NCI-H146 treated with DMSO at 0.1 percent for 48 hours (cell line): ENCODE data around the gene IFFO2.

ENCODE experiments used
- DNase-seq: peaks from one replicate; lab custom pipeline; 2025; ENCODE audit not compliant: unreplicated experiment; lab: John Stamatoyannopoulos, UW

IFFO2 gene

DNA sequence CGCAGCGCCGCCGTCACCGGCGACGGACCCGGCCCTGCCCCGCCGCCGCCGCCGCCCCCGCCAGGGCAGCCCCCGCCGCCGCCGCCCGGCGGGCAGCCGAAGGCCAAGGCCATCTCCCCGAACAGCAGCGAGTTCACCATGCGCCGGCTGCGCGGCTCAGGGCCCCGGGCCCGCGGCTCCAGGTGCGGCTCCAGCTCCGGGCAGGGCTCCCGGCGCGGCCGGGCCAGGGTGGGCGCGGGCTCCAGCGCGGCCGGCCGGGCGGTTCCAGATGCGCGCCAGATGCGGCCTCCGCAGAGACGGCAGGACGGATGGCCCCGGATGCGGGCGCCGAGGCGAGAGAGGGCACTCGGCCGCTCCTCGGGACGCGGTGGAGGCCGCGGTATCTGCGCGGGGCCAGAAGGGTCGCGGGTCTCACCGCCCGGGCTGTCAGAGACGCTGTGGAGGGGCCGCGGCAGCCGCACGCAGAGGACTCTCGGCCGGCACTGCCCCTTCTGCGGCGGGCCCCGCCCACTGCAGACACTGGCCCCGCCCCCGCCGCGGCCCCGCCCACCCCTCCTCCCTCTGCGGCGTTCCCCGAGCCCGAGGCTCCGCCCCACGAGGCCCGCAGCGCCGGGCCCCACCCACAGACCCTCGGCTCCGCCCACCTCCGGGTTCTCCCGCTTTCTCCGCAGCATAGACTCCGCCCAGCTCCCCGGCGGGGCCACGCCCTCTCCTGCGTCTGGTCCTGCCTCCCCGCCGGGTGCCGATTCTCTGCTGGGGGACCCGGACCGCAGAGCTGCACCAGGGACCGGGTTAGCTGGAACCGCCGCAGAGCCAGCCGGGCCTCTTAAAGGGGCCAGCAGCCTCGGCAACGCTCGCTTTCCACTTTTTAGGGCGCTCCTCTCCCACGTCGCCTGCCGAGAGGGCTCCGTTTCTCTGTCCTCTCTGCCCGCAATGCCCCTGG, at the start of gene IFFO2:
Gene IFFO2 (minus strand): TSS at position 484 of the 943 bp plus-strand sequence. CDS start 344 bp downstream, at position 140.
- DNase-seq = peak; percentile 49

GRCh38 chr1:19006000-19006399, 49.5 kb upstream of the IFFO2 start:
- no peak for DNase-seq

DNA sequence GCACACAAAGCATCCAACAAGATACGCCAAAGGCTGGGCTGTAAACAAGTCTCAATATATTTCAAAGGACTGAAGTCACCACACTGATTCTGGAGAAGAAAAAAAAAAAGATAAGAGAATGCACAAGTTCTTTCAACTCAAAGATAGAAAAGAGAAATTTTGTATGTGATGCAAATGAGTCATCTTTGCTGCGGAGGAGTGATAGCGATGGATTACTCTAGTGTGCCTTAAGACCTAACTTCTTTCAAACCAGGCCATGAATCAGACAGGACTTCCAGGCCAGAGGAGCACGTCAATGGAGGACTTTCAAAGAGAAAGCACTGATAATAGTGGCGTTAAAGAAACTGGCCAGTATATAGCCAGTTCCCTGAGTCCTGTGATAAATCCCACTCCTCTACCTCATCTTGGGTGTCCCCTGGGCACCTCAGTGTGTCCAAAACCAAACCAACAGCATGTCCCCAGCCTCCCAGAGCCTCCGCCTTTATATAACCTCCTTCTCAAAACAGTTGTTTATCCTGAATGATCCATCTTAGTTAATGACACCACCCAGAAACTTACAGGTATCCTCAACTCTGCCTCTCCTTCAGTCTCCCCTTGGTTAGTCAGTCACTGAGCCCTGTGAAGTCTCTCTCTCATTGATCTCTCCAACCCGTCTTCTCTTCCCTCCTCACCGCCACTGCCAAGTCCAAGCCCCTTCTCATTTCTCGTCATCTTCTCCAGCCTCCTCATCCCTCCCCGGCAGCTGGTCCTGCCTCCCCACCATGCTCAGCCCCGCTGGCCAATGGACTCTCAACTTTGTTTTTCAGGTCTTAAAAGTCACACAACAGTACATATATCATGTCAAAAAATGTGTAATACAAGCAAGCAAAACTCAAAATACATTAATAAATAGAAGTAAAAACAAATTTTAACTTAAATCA, 47.2 kb upstream of the IFFO2 start:
- no peak for DNase-seq

GRCh38 chr1:19000065-19000464, 43.6 kb upstream of the IFFO2 start:
- DNase-seq = no peak

- no peak for DNase-seq
These were observed 42.9 kb upstream of the IFFO2 start for GRCh38 chr1:18999359-18999758.

- DNase-seq = no peak
These were observed 41.7 kb upstream of the IFFO2 start for GRCh38 chr1:18998016-18998724.

- DNase-seq = no peak
These were observed 41.0 kb upstream of the IFFO2 start for GRCh38 chr1:18997508-18997907.

DNA sequence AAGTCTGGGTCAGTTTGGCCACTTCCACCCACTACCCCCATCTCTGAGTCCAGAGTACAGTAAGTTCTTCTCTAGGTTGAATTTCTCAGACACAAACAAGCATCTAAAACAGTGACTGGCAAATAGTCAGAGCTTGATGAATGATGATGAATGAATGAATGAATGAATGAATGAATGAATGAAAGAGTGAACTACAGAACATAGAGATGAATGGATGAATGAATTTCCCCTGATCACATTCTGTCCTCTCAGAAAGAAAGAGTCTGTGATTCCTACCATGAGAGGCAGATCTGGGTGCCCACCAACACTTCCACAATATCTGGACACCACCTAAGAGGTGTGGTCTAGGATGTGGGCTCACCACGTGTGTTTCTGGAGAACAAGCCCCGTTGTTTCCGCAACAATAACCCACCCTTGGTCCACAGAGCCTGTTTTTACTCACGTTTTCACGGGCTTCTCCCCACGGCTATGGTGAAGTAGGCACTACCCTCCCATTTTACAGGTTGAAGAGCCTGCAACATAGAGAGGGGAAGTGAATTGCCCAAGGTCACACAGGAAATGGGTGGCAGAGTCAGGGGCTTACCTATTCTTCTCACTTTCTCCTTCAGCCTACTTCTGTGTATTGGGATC, 40.2 kb upstream of the IFFO2 start:
- no peak for DNase-seq

- DNase-seq = no peak
These were observed 37.9 kb upstream of the IFFO2 start for GRCh38 chr1:18994381-18994780.

DNA sequence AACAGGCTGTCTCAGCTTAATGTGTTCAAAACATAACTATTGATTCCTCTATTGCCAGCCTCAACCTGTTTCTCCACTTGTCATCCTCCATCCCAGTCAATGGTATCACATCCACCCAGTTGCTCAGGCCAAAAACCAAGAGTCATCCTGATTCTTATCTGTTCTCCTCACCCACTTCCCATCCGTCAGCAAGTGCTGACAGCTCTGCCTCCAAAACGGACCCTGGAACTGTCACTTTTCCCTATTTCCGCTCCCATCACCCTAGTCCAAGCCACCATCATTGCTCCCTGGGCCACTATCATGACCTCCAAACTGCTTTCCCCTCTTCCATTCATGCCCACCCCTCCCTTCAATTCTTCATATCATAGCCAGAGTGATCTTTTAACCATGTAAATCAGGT, 36.2 kb upstream of the IFFO2 start:
- no peak for DNase-seq

- DNase-seq = no peak
These were observed 35.1 kb upstream of the IFFO2 start for GRCh38 chr1:18991585-18991984.

DNA sequence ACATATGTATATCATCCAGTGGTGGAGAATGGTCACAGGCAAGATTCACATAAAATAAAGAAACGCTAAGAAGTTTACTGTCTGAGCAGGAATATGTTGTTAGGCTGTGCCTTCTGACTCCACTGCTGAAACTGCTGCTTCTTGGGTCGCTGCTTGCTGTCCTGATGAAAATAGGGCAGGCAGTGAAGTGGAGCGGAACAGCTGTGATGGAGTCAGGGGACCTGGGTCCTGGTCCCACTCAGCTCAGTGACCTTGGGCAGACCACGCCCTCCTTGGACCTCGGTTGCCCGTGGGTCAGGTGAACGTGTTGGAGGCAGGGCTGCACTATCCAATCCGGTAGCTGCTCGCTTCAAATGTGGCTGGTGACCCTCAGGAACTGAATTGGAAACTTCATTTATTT, 33.4 kb upstream of the IFFO2 start:
- no peak for DNase-seq

GRCh38 chr1:18989176-18989799, 32.8 kb upstream of the IFFO2 start:
- DNase-seq = no peak

- no peak for DNase-seq
These were observed 24.8 kb upstream of the IFFO2 start for GRCh38 chr1:18981242-18981641.

- no peak for DNase-seq
These were observed 22.2 kb upstream of the IFFO2 start for GRCh38 chr1:18978706-18979105.

GRCh38 chr1:18977428-18977827, 21.0 kb upstream of the IFFO2 start:
- no peak for DNase-seq

DNA sequence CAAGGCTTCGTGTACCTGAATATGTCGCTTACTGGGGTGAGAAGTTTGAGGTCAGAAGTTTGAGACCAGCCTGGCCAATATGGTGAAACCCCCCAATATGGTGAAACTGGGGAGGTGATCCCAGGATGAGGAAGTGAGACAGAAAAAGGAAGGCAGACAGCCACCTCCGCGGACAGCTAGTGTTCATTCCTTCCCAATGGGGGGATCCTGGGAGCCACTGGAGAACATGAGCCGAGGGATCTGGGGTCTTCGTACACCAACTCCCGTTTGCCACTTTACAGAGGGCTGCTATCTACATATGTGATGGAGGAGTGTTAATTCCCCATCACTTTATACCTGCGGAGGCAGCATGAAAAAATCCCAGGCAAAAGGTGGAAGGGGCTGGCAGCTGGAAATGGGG, 19.6 kb upstream of the IFFO2 start:
- DNase-seq = no peak

DNA sequence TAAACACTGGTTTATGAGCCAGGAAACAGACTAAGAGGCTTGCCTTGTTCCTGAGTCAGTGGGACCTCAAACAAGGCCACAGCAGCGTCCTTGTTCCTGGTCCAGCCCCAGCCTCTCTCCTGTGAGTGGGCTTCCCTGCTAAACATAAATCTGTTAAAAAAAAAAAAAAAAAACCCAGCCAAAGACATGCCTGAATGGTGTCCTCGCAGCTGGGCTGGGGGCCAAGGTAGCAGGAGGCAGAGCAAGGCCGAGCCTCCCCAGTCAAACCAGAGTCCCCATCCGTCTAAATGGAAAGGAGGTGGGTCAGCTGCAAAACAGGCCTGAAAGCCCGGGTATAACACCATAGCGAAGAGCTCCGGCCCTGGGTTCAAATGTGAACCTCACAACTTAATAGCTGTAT, 18.1 kb upstream of the IFFO2 start:
- DNase-seq = no peak

DNA sequence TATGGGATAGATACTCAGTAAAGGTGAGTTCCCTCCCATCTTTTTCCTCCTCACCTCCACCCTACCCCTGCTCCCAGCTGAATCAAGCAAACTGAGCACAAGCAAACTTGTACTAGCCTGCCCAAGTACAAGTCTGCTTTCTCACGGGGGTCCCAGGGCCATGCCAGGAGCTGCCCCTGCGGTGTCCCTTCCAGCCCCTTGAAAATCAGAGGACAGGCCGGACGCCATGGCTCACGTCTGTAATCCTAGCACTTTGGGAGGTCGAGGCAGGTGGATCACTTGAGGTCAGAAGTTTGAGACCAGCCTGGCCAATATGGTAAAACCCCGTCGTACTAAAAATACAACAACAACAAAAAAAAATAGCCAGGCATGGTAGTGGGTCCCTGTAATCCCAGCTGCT, 17.5 kb upstream of the IFFO2 start:
- DNase-seq = no peak

- no peak for DNase-seq
These were observed 17.0 kb upstream of the IFFO2 start for GRCh38 chr1:18973446-18973955.
